Activated T-helper 1 cell treated with anti-CD3 and anti-CD28 coated beads, Interleukin-12 subunit alpha, Interleukin-12 subunit beta, Interleukin-2, Interleukin-4 antibody, amounts not matched to agents 30 ng/mL and 10 ng/mL and 1 ng/mL, durations not matched to agents 14 hours and 24 hours and 36 hours (primary cell): ENCODE data around the gene ATP2B3. TPM values are rescaled to one million over a fixed set of nuclear protein-coding genes. Genes with fewer than 3 reads are reported as not detected.

ENCODE experiments used
- DNase-seq: peaks from one replicate; pipeline ENCODE4 v3.0.0; 2021; ENCODE audit warnings: low spot score
- H3K27ac Mint-ChIP-seq: one replicate; pipeline ENCODE4 v1.8.0; 2021; ENCODE audit warnings: mild to moderate bottlenecking, mixed read lengths
- H3K27me3 Mint-ChIP-seq: one replicate; pipeline ENCODE4 v1.8.0; 2022; ENCODE audit warnings: mild to moderate bottlenecking, moderate library complexity, mixed read lengths; ENCODE audit not compliant: insufficient read depth
- H3K36me3 Mint-ChIP-seq: one replicate; pipeline ENCODE4 v1.8.0; 2021; ENCODE audit warnings: low read depth, mixed read lengths
- H3K4me1 Mint-ChIP-seq: one replicate; pipeline ENCODE4 v1.8.0; 2021; ENCODE audit warnings: low read depth, mixed read lengths
- H3K4me3 Mint-ChIP-seq: one replicate; pipeline ENCODE4 v1.8.0; 2021; ENCODE audit warnings: mild to moderate bottlenecking, moderate library complexity, mixed read lengths
- H3K9me3 Mint-ChIP-seq: one replicate; pipeline ENCODE4 v1.8.0; 2021; ENCODE audit warnings: mixed read lengths
- intact Hi-C: fragments of 100-400 bp; cut with micrococcal nuclease; formaldehyde crosslinking; loops from one replicate; pipeline ENCODE4 v1.15.1; 2024
- total RNA-seq: library from RNA; stranded (reverse); gene quantifications from 2 replicates; pipeline ENCODE4 v1.2.3, GENCODE V29; 2022

Gene ATP2B3
- total RNA-seq, 1 donor from 2014 or later, result 0.05 TPM

DNA sequence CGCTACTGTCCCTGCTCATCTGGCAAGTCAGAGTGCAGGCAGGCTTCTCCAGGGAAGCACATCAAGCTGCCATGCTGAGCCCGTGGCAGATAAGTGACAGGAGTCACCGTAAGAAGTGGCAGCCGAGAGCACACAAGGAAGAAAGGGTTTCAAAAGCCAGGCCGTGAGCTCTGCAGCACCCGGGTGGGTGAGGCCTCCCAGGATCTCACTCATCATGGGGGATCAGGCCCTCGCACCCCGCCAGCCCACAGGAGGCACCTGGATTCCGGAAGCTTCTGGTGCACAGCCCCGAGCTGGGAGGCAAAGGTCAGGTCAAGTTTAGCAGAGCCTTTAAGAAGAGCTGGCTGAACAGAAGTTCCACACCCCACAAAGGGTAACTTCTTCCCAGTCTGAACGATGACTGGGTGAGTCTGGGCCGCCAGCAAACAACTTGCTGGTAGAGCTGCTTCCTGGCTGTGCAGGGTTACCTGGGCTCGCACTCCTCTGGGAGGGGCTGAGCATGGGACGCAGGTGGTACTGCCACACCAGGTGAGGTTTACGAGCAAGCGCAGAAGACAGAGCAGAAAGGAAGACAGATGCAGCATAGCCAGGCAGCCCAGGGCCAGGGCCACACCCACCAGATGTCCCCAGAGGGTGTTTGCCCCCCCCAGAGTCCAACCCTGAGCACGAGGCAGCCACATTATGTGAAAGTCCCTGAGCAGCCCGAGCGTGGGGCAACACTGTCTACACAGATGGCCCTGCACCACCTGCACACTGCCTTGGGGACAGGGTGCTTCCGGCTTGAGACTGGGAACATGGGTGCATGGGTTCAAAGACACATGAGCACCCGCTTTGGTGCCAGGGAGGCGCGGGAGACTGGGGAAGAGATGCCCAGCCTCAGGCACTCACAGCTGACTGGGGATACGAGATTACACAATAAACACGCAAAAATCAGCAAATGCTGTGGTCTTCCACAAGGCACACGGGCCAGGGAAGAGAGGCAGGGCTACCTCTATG lies 73.8 kb downstream of the ATP2B3 start:
- Mint-ChIP-seq H3K4me3 (no peak overlapping the region), H3K9me3 (no peaks in the 10 kb centered on the region), H3K4me1 (no peaks in the 10 kb centered on the region), H3K27me3 (no peaks in the 10 kb centered on the region), H3K36me3 (peaks cover 28% of the 10 kb centered on the region), H3K27ac (no peak overlapping the region)
- no peak for DNase-seq
- intact Hi-C loops, result no loop called here

DNA sequence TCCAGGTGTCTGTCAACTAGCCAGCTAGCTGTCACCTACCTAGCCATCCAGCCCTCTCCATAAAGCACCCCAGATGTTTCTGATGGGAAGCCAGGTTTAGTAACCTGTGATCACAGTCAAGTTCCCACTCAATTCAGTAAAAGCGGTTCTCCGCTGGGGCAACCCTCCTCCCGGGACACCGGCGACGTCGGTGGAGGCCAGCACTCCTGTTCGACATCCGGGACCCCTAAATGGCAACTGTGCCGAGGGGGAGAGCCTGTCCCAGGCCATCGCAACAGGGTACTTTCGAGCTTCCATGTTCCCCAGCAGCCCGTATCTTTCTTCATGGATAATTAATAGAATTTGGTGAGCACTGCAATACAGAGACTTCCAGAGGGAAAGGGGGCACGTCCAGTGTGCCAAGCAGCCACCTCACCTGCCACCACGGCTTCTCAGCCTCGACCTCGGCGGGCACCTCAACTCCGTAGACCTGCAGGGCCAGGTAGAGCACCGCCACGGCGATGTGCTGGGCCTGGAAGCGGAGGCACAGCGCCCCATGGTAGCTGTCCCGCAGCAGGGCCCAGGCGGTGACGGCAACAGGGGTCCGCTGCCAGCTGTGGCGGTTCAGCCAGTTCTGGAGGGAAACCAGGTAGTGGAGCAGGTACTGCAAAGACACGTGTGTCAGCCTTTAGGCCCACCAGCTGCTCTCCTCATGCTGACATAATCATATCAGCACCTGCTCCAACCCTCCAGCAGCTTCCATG lies 74.8 kb downstream of the ATP2B3 start:
- H3K9me3 Mint-ChIP-seq, result no peaks in the 10 kb centered on the region
- DNase-seq, result no peak
- intact Hi-C loops, result no loop called here
- peaks cover 8% of the 10 kb centered on the region for H3K4me1 Mint-ChIP-seq
- H3K4me3 Mint-ChIP-seq, result no peak overlapping the region
- H3K27ac Mint-ChIP-seq, result no peak overlapping the region
- no peaks in the 10 kb centered on the region for H3K27me3 Mint-ChIP-seq
- peaks cover 27% of the 10 kb centered on the region for H3K36me3 Mint-ChIP-seq

DNA sequence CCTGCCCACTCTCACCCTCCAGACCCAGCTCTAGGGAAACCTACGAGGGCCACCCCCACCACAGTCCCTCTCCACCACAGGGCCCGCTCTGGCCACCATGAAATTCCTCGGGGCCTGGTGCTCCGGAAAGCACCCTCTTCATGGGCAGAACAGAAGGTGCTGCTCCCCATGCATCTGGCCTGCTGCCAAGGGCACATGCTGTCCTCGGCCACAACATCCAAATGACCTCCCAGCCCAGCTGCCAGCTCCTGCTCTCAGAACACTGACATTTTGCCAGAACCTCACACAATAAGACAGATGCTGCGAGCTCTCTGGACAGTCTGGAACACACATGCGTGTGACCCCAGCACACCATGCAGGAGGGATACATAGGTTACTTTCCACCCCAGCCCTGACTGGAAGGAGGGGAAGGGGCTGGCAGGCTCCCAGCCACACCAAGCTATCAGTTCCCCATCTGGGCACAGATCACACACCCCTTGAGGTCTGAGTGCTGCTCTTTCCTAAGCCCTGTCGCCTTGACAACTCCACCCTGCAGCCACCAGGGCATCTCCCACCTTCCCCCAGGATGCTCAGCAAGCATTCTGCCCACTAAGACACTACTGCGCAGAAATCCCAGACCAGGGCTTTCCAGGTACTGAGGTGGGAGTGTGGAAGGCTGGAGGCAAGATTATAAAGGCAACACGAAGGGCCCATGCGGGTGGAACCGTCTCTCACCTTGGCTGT lies 75.7 kb downstream of the ATP2B3 start:
- no peak for DNase-seq
- Mint-ChIP-seq H3K4me3 (no peak overlapping the region), H3K27ac (no peak overlapping the region), H3K27me3 (no peaks in the 10 kb centered on the region), H3K9me3 (no peaks in the 10 kb centered on the region), H3K36me3 (peaks cover 24% of the 10 kb centered on the region), H3K4me1 (peaks cover 17% of the 10 kb centered on the region)
- intact Hi-C loops, result no loop called here

DNA sequence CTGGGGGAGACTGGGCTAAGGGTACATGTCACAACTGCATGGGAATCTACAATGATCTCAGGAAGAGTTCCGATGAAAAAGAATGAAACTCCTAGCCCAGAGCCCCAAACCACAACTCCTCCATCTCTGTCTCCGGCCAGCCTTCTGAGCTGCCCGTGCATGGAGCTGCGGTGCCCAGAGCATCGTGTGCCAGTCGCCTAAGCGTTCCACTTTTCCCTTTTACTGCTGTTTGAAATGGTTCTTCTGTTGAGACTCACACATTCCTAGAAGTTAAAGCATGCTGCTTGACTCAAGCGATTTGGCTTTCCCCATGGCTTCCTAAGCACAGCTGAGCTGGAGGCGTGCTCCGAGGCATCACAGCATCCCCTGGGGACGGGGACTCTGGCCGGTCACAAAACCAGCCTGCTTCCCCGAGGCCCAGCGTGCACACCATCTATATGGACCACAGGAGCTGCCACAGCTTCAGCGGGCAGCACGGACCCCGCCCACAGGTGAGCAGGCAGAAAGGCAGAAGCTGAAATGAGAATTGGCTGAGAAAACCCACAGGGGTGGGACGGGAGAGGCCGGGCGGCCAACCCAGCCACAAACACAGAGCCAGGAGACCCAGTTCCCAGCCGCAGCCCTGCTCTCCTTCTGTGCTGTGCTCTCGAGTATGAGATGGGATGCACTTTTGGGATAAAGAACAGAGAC lies 76.5 kb downstream of the ATP2B3 start:
- no peak overlapping the region for H3K4me3 Mint-ChIP-seq
- intact Hi-C loops, result no loop called here
- no peaks in the 10 kb centered on the region for H3K9me3 Mint-ChIP-seq
- peaks cover 22% of the 10 kb centered on the region for H3K36me3 Mint-ChIP-seq
- DNase-seq, result no peak
- peaks cover 17% of the 10 kb centered on the region for H3K4me1 Mint-ChIP-seq
- H3K27ac Mint-ChIP-seq, result no peak overlapping the region
- no peaks in the 10 kb centered on the region for H3K27me3 Mint-ChIP-seq

DNA sequence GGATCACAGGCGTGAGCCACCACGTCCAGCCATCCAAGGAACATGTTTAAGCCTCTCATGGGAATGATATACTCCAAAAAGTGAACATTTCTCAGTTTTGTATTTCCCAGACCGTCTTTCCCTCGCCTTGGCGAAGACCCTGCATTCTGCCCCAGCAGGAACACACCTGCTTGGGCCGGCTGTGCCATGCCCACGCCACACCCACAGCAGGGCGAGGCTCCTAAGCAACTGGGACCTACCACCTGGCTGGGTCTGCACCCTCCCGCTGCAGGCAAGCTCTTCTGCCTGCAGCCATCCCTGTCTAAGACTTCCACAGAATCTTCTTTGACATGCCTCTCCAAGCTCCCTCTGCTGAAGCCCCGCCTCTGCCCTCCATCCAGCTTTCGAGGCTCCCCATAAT lies 77.9 kb downstream of the ATP2B3 start:
- H3K4me3 Mint-ChIP-seq, result no peak overlapping the region
- peaks cover 22% of the 10 kb centered on the region for H3K36me3 Mint-ChIP-seq
- intact Hi-C loops, result loop anchor here (5.0 kb wide), 1 partner anchor 638 kb away; no protein-coding TSS in a partner anchor
- H3K9me3 Mint-ChIP-seq, result no peaks in the 10 kb centered on the region
- peaks cover 25% of the 10 kb centered on the region for H3K4me1 Mint-ChIP-seq
- H3K27me3 Mint-ChIP-seq, result no peaks in the 10 kb centered on the region
- H3K27ac Mint-ChIP-seq, result no peak overlapping the region
- DNase-seq, result no peak

DNA sequence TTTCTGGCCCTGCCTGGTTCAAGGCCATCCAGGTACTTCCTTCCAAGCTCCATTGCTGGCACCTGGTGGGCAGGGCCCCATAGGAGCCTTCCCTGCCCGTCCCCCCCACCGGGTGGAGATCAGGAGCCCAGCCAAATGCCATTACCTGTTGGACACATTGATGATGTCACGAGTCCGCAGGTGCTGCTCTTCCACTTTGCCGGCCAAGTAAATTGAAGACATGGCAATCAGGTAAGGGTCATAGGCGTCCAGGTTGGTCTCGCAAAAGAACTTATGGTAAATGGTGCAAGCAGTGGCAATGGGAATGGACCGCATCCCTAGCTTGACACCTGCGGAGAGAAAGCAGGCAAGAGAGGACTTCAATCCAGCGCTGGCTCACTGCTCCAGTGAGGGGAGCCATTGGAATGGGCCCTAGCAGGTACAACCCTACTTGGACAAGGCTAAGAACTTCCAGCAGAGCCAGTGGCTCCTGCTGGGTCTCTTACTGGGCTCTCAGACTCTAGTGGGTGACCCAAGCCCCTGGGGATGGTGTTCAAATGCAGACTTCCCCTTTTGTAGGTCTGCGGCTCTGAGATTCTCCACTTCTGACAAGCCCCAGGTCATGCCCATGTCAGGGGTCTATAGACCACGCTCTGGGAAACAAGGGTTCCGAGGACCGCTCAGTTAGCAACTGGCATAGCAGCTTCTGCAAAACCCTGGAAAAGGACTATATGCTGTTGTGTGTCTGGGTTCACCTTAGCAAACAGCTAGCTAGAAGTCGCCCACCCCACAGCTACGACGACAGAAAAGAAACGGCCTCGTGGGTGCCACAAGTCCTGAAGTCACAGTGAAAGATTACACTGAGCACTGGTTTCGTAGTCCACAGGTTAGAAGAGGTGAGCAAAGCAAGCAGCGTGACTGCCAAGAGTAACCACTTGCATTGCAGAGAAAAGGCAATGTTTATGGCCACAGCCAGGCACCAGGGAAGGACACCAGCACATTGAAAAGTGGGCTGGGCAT lies 78.7 kb downstream of the ATP2B3 start:
- DNase-seq, result no peak
- Mint-ChIP-seq H3K4me3 (peak overlapping the region; percentile 6), H3K4me1 (peaks cover 30% of the 10 kb centered on the region), H3K9me3 (no peaks in the 10 kb centered on the region), H3K36me3 (peaks cover 22% of the 10 kb centered on the region), H3K27ac (no peak overlapping the region), H3K27me3 (no peaks in the 10 kb centered on the region)
- intact Hi-C loops, result loop anchor here (5.0 kb wide), 1 partner anchor 639 kb away; no protein-coding TSS in a partner anchor

DNA sequence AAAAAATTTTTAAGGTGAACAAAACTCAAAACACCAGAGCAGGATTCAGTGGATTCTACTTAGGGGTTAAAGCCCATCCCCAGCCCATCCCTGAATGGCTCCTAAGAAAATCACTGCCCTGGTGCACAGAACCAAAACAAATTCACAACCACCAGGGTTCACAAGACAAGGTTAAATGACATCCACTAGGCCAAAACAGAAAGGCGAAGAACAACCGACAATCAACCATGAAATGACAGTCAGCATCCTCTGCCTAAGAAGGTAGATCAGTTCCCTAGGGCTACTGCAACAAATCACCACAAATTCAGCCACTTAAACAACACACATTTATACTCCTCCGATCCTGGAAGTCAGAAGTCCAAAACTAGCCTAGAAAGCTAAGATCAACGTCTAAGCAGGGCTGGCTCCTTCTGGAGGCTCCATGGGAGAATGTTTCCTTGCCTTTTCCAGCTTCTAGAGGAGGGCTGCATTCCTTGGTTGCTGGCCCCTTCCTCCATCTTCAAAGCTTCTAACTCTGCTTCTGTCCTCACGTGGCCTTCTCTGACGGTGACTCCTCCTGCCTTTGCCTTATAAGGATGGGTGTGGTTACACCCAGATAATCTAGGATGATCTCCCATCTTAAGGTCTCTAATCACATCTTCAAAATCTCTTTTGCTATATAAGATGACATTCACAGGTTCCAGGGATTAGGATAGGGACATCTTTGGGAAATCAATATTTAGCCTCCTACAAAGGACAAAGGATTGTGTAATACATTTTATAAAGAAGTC lies 79.7 kb downstream of the ATP2B3 start:
- intact Hi-C loops, result loop anchor here (5.0 kb wide), 1 partner anchor 640 kb away; no protein-coding TSS in a partner anchor

DNA sequence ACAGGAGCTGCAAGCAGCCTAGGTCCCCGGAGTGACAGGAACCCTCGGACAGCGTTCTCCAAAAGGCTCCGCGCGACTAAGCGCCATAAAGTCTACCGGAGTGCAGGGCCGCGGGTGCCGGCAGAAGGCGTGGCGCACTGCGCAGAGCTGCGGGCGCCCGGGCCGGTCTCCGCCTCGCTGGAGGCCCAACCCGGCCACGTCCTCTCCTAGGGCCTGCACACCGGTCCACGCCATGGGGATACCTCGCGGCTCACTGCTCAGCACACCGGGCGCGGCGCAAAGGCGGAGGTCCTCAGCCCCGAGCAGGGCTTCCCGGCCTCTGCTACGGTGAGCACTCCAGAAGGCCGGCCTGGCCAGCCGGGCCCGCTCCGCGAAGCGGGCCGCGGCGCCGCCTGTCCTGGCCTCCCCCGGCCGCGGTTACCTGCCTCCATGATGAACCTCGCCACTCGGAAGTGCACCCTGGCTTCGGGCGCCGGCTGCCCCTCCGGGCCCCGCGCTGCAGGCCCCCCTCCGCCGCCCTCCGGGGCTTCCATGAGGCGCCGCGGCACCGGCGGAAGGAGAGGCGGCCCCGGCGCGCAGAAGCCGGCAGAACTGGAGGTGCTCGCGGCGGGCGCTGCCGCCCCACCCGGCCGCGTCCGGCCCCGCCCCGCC lies 81.2 kb downstream of the ATP2B3 start, which contains the start of gene CCNQ:
Gene CCNQ (minus strand): TSS at position 599 of the 651 bp plus-strand sequence. CDS start 66 bp downstream, at position 533.
- peaks cover 30% of the 10 kb centered on the region for H3K4me1 Mint-ChIP-seq
- no peaks in the 10 kb centered on the region for H3K9me3 Mint-ChIP-seq
- peak within 1 kb of the TSS; percentile 92 for H3K4me3 Mint-ChIP-seq
- intact Hi-C loops, result loop anchor here (1.0 to 5.0 kb wide), 7 partner anchors 15 to 641 kb away; partner anchors contain the start of genes ABCD1, BCAP31, HAUS7 and HCFC1
- peak within 1 kb of the TSS; percentile 71 for H3K27ac Mint-ChIP-seq
- DNase-seq, result peak; percentile 15
- peaks cover 9% of the 10 kb centered on the region for H3K36me3 Mint-ChIP-seq
- H3K27me3 Mint-ChIP-seq, result peaks cover 1% of the 10 kb centered on the region

More for the DNA sequence above, 79.7 kb downstream of the ATP2B3 start:
- no peaks in the 10 kb centered on the region for H3K9me3 Mint-ChIP-seq
- no peak for DNase-seq
- H3K27ac Mint-ChIP-seq, result peak overlapping the region; percentile 18
- H3K36me3 Mint-ChIP-seq, result peaks cover 18% of the 10 kb centered on the region
- H3K27me3 Mint-ChIP-seq, result no peaks in the 10 kb centered on the region
- H3K4me3 Mint-ChIP-seq, result peak overlapping the region; percentile 92
- peaks cover 30% of the 10 kb centered on the region for H3K4me1 Mint-ChIP-seq

DNA sequence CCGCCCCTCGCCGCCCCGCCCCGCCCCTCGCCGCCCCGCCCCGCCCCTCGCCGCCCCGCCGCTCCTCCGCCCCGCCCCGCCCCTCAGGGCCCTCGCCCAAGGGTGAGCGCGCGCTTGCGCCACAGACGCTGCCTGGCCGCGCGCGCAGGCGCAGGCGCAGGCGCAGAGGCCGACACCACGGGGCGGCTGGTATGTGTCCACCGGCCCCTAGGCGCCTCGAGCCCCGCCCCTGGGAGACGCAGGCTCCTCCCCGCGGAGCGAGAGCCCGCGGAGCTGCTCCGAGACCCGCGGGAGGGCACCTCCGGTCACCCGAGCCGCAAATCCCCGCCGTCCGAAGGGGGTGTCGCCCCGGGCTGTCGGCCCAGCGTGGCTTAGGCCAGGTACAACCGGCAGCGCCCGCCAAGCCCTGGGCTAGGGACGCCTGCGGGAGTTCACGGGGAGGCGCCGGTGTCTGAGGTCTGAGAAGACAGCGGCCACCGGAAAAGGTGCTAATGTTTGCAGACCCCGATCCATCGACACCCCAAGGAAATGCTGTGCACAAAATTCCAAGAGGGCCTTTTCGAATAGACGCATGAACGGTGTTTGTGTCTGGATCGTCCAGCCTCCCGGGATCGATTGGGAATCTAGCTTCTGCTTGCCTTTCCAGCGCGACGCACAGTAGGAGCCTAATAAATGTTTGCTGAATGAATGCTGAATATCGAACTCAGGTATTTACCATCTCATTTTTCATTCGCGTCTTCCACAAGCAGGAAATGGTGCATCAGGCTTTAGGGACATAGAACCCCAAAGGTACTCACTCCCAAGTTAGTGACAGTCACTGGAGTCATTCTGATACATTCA lies 82.0 kb downstream of the ATP2B3 start:
- Mint-ChIP-seq H3K27ac (peak overlapping the region; percentile 59), H3K36me3 (peaks cover 8% of the 10 kb centered on the region), H3K27me3 (peaks cover 1% of the 10 kb centered on the region), H3K9me3 (no peaks in the 10 kb centered on the region), H3K4me3 (peak overlapping the region; percentile 89), H3K4me1 (peaks cover 30% of the 10 kb centered on the region)
- intact Hi-C loops, result loop anchor here (1.0 to 5.0 kb wide), 5 partner anchors 129 to 642 kb away; partner anchors contain the start of genes HAUS7, HCFC1 and ZNF275
- DNase-seq, result peak; percentile 87

DNA sequence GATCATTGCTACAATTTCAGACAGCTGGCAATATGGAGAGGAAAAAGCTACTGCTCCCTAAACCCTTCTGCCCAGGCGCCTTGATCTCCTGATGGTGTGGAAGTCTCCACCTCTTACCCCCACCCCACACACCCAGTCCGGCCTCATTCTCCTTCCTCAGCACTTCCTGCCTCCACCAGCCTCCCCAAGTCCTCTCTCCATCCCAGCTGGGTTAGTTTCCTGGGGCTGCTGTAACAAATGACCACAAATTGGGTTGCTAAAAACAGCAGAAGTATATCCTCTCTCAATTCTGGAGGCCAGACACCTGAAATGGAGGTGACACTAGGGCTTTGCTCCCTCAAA lies 82.6 kb downstream of the ATP2B3 start:
- intact Hi-C loops, result no loop called here
- H3K36me3 Mint-ChIP-seq, result peaks cover 8% of the 10 kb centered on the region
- DNase-seq, result peak; percentile 5
- H3K4me3 Mint-ChIP-seq, result peak overlapping the region; percentile 89
- peak overlapping the region; percentile 59 for H3K27ac Mint-ChIP-seq
- peaks cover 30% of the 10 kb centered on the region for H3K4me1 Mint-ChIP-seq
- peaks cover 1% of the 10 kb centered on the region for H3K27me3 Mint-ChIP-seq
- no peaks in the 10 kb centered on the region for H3K9me3 Mint-ChIP-seq
